ENCODE measurements around the gene PDZD8.

Gene PDZD8

DNA sequence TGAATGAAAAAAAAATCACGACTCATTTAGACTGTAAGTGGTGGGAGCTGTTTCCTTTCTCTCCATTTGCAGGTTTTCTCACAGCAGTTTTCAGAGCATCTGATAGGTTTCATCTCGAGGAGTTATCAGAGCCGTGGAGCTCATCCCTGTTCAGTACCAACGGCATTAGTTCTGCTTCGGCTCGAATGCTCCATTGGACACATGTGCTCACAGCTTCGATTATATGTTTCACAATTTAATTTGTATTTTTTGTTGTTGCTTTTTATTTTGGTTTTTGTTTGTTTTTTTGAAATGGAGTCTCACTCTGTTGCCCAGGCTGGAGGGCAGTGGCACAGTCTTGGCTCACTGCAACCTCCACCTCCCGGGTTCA is 132.8 kb downstream of the PDZD8 start:
- DNase-seq (ENCODE audit: low read depth) = no peak
- TF ChIP-seq, protein P1, sequence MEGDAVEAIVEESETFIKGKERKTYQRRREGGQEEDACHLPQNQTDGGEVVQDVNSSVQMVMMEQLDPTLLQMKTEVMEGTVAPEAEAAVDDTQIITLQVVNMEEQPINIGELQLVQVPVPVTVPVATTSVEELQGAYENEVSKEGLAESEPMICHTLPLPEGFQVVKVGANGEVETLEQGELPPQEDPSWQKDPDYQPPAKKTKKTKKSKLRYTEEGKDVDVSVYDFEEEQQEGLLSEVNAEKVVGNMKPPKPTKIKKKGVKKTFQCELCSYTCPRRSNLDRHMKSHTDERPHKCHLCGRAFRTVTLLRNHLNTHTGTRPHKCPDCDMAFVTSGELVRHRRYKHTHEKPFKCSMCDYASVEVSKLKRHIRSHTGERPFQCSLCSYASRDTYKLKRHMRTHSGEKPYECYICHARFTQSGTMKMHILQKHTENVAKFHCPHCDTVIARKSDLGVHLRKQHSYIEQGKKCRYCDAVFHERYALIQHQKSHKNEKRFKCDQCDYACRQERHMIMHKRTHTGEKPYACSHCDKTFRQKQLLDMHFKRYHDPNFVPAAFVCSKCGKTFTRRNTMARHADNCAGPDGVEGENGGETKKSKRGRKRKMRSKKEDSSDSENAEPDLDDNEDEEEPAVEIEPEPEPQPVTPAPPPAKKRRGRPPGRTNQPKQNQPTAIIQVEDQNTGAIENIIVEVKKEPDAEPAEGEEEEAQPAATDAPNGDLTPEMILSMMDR (IDR thresholded peaks at IDR 0.05; ENCODE audit: insufficient read depth, low read depth, low read length, missing control alignments) = no peak

DNA sequence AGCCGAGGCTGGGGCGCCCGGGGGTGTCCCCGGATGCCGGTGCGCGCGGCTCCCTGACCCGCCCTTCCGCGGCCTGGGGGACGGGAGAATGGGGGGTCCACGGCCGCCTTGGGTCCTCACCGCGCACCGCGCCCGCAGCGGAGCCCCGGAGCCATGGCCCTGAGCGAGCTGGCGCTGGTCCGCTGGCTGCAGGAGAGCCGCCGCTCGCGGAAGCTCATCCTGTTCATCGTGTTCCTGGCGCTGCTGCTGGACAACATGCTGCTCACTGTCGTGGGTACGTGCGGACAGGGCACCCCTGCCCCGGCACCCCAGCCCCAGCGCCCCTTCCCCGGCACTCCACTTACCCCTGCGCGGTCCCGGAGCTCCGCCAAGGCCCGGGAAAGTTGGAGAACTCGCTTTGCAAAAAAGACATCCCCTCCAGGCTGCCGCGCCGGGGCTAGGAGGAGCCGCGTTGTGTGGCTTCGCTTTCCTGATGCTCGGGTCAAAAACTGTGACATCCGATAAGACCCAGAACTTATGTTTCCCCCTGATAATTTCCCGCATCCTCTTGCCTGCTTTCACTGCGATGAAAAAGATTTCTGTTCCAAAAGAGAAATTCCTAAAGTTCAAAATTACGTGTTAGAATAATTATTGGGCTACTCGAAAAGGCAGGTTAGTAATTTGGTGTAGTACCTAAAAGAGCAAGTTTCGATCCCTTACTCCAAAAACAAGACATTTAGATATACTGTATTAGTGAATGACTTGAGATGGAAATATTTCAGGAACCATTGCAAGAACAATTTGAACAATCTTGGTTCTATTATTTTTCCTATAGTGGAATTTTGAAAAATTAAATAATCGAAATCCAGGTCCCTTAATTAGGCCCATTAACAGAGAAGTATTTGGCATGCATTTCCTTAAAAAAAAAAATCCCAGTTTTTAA is 133.4 kb downstream of the PDZD8 start:
- H3K4me3 ChIP-seq (ENCODE audit: low read depth, low read length) = no peak overlapping the region
- DNase-seq (ENCODE audit: low read depth) = no peak
- TF ChIP-seq, protein P1 (IDR thresholded peaks at IDR 0.05; ENCODE audit: insufficient read depth, low read depth, low read length, missing control alignments) = no peak

More for the DNA sequence above, 132.8 kb downstream of the PDZD8 start:
- no peak overlapping the region for H3K4me3 ChIP-seq (ENCODE audit: low read depth, low read length)

DNA sequence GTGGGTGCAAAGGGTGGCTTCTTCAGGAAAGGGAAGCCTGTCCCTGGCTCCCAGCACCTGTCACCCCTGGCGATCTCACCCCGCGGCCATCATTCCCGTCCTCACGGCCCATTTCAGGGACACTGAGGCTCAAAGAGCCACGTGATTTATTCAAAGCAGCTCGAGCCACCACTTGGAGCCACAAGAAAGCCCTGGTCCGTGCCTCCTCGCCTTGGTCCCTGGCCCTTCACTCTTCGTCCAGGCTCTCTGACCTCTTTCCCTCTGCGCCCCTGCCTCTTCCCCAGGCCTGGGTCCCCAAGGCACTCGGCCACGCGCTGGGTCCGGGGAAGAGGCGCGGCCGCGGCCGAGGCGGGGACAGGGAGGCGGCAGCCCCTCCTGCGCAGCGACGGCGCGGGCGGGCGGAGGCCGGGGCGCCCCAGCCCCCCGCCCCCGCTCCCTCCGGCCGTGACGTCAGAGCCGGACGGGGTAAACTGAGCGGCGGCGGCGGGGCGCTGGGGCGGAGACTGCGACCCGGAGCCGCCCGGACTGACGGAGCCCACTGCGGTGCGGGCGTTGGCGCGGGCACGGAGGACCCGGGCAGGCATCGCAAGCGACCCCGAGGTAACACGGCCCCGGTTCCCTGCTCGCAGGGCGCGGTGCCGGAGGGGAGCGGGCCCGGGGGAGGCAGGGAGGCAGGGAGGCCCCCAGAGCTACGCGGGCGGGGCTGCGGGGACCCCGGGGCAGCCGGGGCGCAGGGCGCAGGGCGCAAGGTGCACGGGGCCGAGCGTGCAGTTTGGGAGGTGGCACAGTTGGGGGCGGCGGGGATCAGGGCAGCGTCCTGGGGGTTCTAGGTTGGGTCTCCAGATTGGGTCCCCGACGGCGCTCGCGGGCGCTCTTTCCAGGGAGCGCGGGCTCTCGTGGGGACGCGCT is 134.4 kb downstream of the PDZD8 start, which contains the start of gene SLC18A2:
Gene SLC18A2 (plus strand): TSS at position 494 of the 909 bp plus-strand sequence. CDS start 580 bp downstream, outside the sequence.
- no peak for DNase-seq (ENCODE audit: low read depth)
- TF ChIP-seq, protein P1 (IDR thresholded peaks at IDR 0.05; ENCODE audit: insufficient read depth, low read depth, low read length, missing control alignments) = no peak
- H3K4me3 ChIP-seq (ENCODE audit: low read depth, low read length) = no peak within 1 kb of the TSS

DNA sequence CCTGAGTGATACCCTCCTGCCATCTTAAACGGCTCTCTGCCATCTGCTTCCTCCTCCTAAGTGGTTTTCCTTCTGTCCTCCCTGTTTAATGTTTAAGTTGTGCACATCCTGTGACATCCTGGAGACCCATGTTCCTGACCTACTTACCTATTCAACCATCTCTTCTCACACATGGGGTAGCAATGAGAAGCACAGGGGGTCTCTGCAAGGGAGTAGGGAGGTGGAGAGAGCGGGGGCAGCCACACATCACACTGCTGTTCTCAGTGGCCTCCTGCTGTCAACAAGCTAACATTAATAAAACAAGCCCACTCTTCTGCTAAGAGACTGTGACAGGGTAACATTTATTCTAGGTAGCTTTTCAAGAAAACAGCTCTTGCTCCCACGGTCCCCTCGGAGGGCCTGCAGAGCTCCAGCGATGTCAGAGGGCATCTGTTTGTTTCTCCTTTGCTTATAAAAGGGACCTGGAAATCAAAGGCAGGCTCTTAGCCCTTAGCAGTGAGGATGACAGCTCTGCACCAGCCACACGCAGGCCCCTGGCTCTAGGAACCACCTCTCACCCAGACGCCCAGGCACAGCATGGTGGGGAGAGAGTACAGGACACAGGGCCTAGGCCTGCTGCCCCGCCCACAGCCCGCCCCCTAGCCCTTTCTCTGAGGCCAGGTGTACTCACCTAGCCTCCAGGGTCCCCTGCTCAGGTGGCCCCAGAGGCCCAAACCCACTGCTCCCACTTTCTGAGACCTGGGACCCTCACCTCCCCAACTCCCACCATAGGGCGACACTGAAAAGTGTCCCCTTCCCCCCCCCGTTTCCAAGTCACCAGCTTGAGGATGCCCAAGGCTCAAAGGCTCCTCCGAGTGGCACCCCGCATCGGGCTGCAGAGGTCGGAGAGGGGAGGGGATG is 135.3 kb downstream of the PDZD8 start:
- H3K4me3 ChIP-seq (ENCODE audit: low read depth, low read length) = no peak overlapping the region
- DNase-seq (ENCODE audit: low read depth) = no peak

DNA sequence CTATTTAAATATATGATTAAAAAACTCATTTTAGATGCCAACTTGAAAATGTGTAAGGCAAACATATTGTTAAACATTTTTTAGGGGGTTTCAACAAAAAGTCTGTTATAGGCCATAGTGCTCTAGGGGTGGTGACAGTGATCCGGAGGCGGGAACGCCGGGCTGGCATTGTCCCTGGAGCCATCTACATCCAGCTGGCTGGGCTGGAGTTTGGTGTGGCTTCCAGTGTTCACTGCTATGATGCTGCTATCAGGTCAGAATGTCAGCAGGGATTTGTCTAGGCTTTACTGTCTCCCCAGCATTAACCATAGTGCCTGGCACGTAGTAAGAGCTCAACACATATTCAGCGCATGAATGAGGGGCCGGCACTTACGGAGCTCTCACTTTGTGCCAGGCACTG is 136.2 kb downstream of the PDZD8 start:
- DNase-seq (ENCODE audit: low read depth) = no peak
- TF ChIP-seq, protein P1 (IDR thresholded peaks at IDR 0.05; ENCODE audit: insufficient read depth, low read depth, low read length, missing control alignments) = no peak
- H3K4me3 ChIP-seq (ENCODE audit: low read depth, low read length) = no peak overlapping the region

More for the DNA sequence above, 135.3 kb downstream of the PDZD8 start:
- TF ChIP-seq, protein P1 (IDR thresholded peaks at IDR 0.05; ENCODE audit: insufficient read depth, low read depth, low read length, missing control alignments) = no peak

Data from GM12865 (cell line).